Measurements from ENCODE around the gene TMEM108.

TMEM108 gene

DNA sequence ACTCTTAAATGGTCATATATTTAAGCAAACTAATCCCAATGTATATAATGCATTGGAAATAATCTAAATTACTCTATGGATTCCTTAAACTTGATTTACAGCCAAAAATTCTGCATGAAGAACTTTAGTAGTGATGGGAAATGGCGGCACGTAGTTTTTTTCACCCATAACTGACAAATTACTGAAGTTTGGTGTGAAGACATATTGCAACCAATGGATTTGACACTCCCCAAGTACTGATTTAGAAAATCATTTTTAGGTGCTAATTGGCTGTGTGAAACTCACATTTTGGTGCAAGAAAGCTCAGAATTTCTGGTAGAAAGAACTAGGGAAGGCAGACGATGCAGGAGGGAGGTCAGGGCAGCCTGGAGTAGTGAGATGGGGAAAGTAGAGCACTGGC is 19.3 kb upstream of the TMEM108 start:
- DNase-seq (ENCODE audit: low read depth): no peak
- H3K4me3 ChIP-seq (ENCODE audit: low read depth, low read length): no peak overlapping the region
- TF ChIP-seq, protein P1, sequence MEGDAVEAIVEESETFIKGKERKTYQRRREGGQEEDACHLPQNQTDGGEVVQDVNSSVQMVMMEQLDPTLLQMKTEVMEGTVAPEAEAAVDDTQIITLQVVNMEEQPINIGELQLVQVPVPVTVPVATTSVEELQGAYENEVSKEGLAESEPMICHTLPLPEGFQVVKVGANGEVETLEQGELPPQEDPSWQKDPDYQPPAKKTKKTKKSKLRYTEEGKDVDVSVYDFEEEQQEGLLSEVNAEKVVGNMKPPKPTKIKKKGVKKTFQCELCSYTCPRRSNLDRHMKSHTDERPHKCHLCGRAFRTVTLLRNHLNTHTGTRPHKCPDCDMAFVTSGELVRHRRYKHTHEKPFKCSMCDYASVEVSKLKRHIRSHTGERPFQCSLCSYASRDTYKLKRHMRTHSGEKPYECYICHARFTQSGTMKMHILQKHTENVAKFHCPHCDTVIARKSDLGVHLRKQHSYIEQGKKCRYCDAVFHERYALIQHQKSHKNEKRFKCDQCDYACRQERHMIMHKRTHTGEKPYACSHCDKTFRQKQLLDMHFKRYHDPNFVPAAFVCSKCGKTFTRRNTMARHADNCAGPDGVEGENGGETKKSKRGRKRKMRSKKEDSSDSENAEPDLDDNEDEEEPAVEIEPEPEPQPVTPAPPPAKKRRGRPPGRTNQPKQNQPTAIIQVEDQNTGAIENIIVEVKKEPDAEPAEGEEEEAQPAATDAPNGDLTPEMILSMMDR (IDR thresholded peaks at IDR 0.05; ENCODE audit: insufficient read depth, low read depth, low read length, missing control alignments): no peak

- TF ChIP-seq, protein P1 (IDR thresholded peaks at IDR 0.05; ENCODE audit: insufficient read depth, low read depth, low read length, missing control alignments): no peak
- no peak for DNase-seq (ENCODE audit: low read depth)
- H3K4me3 ChIP-seq (ENCODE audit: low read depth, low read length): no peak overlapping the region
These were observed 17.0 kb upstream of the TMEM108 start for GRCh38 chr3:133021206-133021605.

DNA sequence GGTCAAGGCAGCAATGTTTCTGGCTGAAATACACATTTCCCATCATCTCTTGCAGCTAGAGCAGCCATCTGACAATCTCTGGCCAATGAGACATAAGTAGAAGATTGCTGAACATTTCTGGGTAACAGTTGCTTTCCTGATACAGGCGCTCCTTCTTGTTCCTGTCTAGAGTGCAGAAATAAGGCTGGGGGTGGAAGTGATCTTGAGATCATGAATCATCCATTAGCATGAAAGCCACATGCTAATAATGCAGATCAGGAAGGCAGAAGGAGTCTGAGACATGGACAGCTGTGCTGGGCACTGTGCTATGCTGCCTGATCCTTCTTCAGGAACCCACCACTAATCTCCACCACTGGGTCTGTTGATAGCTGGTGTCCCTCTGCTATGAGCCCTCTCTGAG is 14.8 kb upstream of the TMEM108 start:
- TF ChIP-seq, protein P1 (IDR thresholded peaks at IDR 0.05; ENCODE audit: insufficient read depth, low read depth, low read length, missing control alignments): no peak
- no peak for DNase-seq (ENCODE audit: low read depth)
- no peak overlapping the region for H3K4me3 ChIP-seq (ENCODE audit: low read depth, low read length)

DNA sequence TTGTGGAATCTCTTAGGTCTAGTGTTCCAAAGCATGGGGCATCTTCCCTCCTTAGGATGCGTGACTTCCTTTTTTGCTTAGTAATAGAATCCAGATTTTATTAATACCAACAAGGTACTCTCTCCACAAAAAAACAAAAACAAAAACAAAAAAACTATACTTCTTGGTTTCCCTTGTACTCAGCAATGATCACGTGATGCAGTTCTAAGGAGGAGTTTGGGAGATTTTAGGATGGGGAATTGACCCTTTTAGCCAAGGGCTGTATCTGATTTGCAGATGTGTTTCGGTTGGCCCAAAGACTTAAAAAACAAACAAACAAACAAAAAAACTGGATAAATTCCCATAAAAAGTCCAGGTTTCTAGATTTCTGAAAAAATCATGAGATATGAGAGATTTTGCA is 12.6 kb upstream of the TMEM108 start:
- TF ChIP-seq, protein P1 (IDR thresholded peaks at IDR 0.05; ENCODE audit: insufficient read depth, low read depth, low read length, missing control alignments): no peak
- no peak for DNase-seq (ENCODE audit: low read depth)
- H3K4me3 ChIP-seq (ENCODE audit: low read depth, low read length): no peak overlapping the region

- TF ChIP-seq, protein P1 (IDR thresholded peaks at IDR 0.05; ENCODE audit: insufficient read depth, low read depth, low read length, missing control alignments): no peak
- no peak overlapping the region for H3K4me3 ChIP-seq (ENCODE audit: low read depth, low read length)
- no peak for DNase-seq (ENCODE audit: low read depth)
These were observed 5.9 kb upstream of the TMEM108 start for GRCh38 chr3:133032301-133032700.

- DNase-seq (ENCODE audit: low read depth): no peak
- TF ChIP-seq, protein P1 (IDR thresholded peaks at IDR 0.05; ENCODE audit: insufficient read depth, low read depth, low read length, missing control alignments): no peak
These were observed 755 bp upstream of the TMEM108 start for GRCh38 chr3:133037436-133037835.

DNA sequence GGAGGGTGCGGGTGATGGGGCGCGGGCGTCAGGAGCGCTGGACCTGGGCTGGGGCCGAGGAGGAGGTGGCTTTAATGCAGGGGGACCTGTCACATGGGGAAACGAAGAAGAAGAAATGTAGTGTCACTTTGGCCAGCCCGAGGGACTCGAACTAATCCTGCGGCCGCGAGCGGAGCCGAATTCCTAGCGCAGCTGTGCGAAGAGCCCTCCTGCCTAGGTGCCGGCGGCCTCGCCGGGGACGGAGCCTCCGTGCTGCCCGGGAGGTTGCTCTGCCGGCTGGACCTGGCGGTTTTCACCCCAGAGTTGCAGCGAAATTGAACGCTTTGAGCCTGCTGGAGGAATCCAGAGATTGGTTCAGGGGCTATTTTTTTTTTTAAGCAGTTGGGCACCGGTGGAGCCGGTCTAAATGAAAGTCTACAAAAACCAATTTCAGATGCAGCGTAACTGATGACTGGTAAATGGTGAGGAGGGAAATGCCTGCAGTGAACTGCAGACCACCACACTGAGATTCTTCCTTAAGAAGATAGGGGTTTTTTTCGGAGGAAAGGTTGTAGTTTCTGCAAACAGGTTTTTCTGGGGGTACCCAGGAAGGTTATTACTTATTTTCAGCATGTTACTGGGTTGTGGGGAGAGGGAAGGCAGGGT is 662 bp downstream of the TMEM108 start:
- no peak for DNase-seq (ENCODE audit: low read depth)
- H3K4me3 ChIP-seq (ENCODE audit: low read depth, low read length): no peak overlapping the region
- TF ChIP-seq, protein P1 (IDR thresholded peaks at IDR 0.05; ENCODE audit: insufficient read depth, low read depth, low read length, missing control alignments): no peak

More at GRCh38 chr3:133037436-133037835, 755 bp upstream of the TMEM108 start:
- no peak overlapping the region for H3K4me3 ChIP-seq (ENCODE audit: low read depth, low read length)
